C4-2B (cell line): ENCODE measurements around the gene STX8.

Experiments
- CTCF ChIP-seq: fragments of 450-650 bp; conservative IDR thresholded peaks from 2 replicates; pipeline ENCODE4 v1.5.1; 2017; ENCODE audit warnings: mild to moderate bottlenecking
- ZFX ChIP-seq: fragments of 450-650 bp; IDR thresholded peaks from 2 replicates; pipeline ENCODE4 v1.6.1; 2017

DNA sequence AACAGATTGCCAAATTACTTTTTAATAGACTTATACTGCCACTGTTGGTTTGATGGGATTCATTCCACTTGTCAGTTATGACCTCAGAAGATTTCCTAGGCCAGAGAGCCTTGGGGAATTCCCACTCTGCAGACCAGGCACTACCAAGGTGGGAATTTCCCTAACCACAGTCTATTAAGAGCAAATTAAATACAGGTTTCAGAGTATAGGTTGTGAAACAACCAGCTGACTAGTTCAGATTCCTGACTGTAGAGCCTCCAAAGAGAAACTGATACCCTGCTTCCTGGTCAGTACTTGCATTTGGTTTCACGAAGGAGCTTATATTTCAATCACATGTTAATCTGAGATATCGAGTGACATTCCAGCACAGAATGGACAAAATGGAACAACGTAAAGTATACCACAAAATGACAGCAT, 186.5 kb downstream of the STX8 start:
- TF ChIP-seq CTCF (no peak), ZFX (no peak)
